ENCODE measurements around the gene ZDHHC5.

DNA sequence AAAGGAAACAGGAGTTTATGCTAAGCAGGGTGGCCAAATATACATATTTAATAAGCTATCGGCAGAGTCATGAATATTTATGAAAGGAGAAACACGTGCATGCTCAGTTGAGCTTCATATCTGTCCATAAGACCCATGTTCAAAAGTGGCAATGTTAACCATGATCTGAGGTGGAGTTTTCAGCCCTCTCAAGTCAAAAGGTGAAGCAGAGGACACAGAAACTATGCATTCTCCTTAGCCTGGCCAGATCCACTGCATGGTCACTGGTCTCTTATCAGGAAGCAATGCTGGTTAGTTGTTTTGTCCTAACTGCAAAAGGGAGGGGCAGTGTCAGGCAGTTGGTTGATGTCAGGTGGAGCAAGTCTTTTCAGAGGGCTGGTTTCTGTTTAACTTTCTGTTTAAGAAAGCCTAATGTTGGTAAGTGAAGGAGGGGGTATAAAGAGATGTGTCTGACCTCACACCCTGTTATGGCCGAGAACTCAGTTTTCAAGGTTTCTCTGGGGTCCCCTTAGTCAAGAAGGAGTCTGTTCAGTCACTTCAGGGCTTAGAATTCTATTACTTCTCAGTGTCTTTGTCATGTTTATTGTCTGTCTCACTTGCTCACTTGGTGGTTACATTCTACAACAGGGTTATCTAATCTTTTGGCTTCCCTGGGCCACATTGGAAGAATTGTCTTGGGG is 67.8 kb downstream of the ZDHHC5 start:
- TF ChIP-seq POLR2A (IDR thresholded peaks at IDR 0.05): no peak
- TF ChIP-seq, protein P1, sequence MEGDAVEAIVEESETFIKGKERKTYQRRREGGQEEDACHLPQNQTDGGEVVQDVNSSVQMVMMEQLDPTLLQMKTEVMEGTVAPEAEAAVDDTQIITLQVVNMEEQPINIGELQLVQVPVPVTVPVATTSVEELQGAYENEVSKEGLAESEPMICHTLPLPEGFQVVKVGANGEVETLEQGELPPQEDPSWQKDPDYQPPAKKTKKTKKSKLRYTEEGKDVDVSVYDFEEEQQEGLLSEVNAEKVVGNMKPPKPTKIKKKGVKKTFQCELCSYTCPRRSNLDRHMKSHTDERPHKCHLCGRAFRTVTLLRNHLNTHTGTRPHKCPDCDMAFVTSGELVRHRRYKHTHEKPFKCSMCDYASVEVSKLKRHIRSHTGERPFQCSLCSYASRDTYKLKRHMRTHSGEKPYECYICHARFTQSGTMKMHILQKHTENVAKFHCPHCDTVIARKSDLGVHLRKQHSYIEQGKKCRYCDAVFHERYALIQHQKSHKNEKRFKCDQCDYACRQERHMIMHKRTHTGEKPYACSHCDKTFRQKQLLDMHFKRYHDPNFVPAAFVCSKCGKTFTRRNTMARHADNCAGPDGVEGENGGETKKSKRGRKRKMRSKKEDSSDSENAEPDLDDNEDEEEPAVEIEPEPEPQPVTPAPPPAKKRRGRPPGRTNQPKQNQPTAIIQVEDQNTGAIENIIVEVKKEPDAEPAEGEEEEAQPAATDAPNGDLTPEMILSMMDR (IDR thresholded peaks at IDR 0.05): no peak

All from testis (tissue), 2 donors.